ENCODE data around the gene TESK1. TPM values are rescaled to one million over a fixed set of nuclear protein-coding genes. Genes with fewer than 3 reads are reported as not detected.

Gene TESK1
- polyA plus RNA-seq, 2 of the 4 experiments (the other 2 are of a cell fraction) = 16.5 to 33.0 TPM

- TF ChIP-seq ELK1 (IDR thresholded peaks at IDR 0.05; ENCODE audit: low read depth, low read length) = no peak
- no peak for TF ChIP-seq ZFP36 (IDR thresholded peaks at IDR 0.05; ENCODE audit: borderline replicate concordance, partially characterized antibody)
- TF ChIP-seq HMGXB4 (CRISPR knock-in tag; IDR thresholded peaks at IDR 0.05; ENCODE audit: borderline replicate concordance) = no peak; the same call in 1 of the 2 replicates
- no peak for TF ChIP-seq CBX8 (IDR thresholded peaks at IDR 0.05)
- TF ChIP-seq BHLHE40 (IDR thresholded peaks at IDR 0.05; ENCODE audit: low read depth, low read length) = peak; percentile 95
- TF ChIP-seq RFX5 (IDR thresholded peaks at IDR 0.05) = no peak
- TF ChIP-seq CHD4 (IDR thresholded peaks at IDR 0.05; ENCODE audit: borderline replicate concordance) = no peak
- peak; percentile 75 for TF ChIP-seq USF2 (IDR thresholded peaks at IDR 0.05)
- no peak for TF ChIP-seq ZSCAN20 (CRISPR knock-in tag; IDR thresholded peaks at IDR 0.05)
- TF ChIP-seq HES2 (IDR thresholded peaks at IDR 0.05) = no peak
- no peak for TF ChIP-seq EHMT2 (IDR thresholded peaks at IDR 0.05; ENCODE audit: low read depth)
- TF ChIP-seq RCOR1 (IDR thresholded peaks at IDR 0.05; ENCODE audit: low read depth, low read length) = no peak
- TF ChIP-seq TFCP2L1 (CRISPR knock-in tag; IDR thresholded peaks at IDR 0.05) = no peak; the same call in 1 of the 2 replicates
- TF ChIP-seq RAD21 (conservative IDR thresholded peaks at IDR 0.05 in 1 of 2, IDR thresholded peaks at IDR 0.05 in 1 of 2) = peak in 1 of 2 experiments; percentile 34; a peak in 4 of 5 replicates
- TF ChIP-seq JUNB (IDR thresholded peaks at IDR 0.05) = no peak
- TF ChIP-seq RNF2 (IDR thresholded peaks at IDR 0.05; ENCODE audit: borderline replicate concordance, low read depth) = 0 out of 2 replicates have a peak, but pooled peaks have one; percentile 43
- peak in 1 of 2 experiments; percentile 32; a peak in 1 of 5 replicates for TF ChIP-seq JUN (IDR thresholded peaks at IDR 0.05)
- no peak for TF ChIP-seq EP300 (IDR thresholded peaks at IDR 0.05)
- peak; percentile 99 for TF ChIP-seq MAX (IDR thresholded peaks at IDR 0.05)
- peak; percentile 24; the same call in 1 of the 2 replicates for TF ChIP-seq GATA3 (IDR thresholded peaks at IDR 0.05; ENCODE audit: borderline replicate concordance)
- peak; percentile 87 for TF ChIP-seq SREBF2 (IDR thresholded peaks at IDR 0.05)
- peak; percentile 42 for TF ChIP-seq SMC3 (IDR thresholded peaks at IDR 0.05)
- no peak for TF ChIP-seq POLR2AphosphoS2 (conservative IDR thresholded peaks at IDR 0.05; ENCODE audit: low read length)
- TF ChIP-seq NFE2L2 (conservative IDR thresholded peaks at IDR 0.05; ENCODE audit: low read length) = no peak
- no peak for TF ChIP-seq MAZ (IDR thresholded peaks at IDR 0.05; ENCODE audit: borderline replicate concordance, low read depth, low read length)
- no peak for TF ChIP-seq FOSL2 (IDR thresholded peaks at IDR 0.05)
- TF ChIP-seq FOSL2 (CRISPR knock-in tag; IDR thresholded peaks at IDR 0.05) = peak; percentile 64
- TF ChIP-seq E2F6 (IDR thresholded peaks at IDR 0.05; ENCODE audit: borderline replicate concordance, low read depth) = peak; percentile 96
- TF ChIP-seq REST (IDR thresholded peaks at IDR 0.05) = no peak
- TF ChIP-seq CEBPB (IDR thresholded peaks at IDR 0.05) = peak in 1 of 2 experiments; percentile 43; a peak in 1 of 4 replicates
- TF ChIP-seq ATOH8 (CRISPR knock-in tag; IDR thresholded peaks at IDR 0.05; ENCODE audit: low read depth) = no peak
- TF ChIP-seq FOSB (CRISPR knock-in tag; IDR thresholded peaks at IDR 0.05) = no peak
Observed at GRCh38 chr9:35657546-35658136, 52.6 kb downstream of the TESK1 start, which contains the start of gene RMRP (continued).

All from A549 (cell line).